ENCODE results near the gene CHRND.
"Not testable (repeated sequence)": the region's sequence is repeated elsewhere in the genome, so short reads cannot be mapped to it uniquely, and the experiment has no call there.

The CHRND gene

GRCh38 chr2:232528746-232529460, 2.9 kb downstream of the CHRND start:
- no peak for DNase-seq

GRCh38 chr2:232529806-232530547, 4.0 kb downstream of the CHRND start:
- DNase-seq = no peak

- no peak for DNase-seq
Observed at GRCh38 chr2:232530626-232531260, 4.8 kb downstream of the CHRND start.

GRCh38 chr2:232532419-232532818, 6.5 kb downstream of the CHRND start:
- DNase-seq = no peak

- not testable (repeated sequence) for DNase-seq
Observed at GRCh38 chr2:232532821-232533220, 6.9 kb downstream of the CHRND start.

- DNase-seq = no peak
Observed at GRCh38 chr2:232533944-232534710, 8.2 kb downstream of the CHRND start.

- no peak for DNase-seq
Observed at GRCh38 chr2:232534940-232535651, 9.1 kb downstream of the CHRND start.

GRCh38 chr2:232535761-232536530, 10.0 kb downstream of the CHRND start:
- no peak for DNase-seq

- no peak for DNase-seq
Observed at GRCh38 chr2:232537079-232537478, 11.1 kb downstream of the CHRND start.

- no peak for DNase-seq
Observed at GRCh38 chr2:232537499-232537898, 11.5 kb downstream of the CHRND start.

- DNase-seq = peak; percentile 17
Observed at GRCh38 chr2:232538671-232539070, 12.7 kb downstream of the CHRND start.

GRCh38 chr2:232539298-232540231, 13.6 kb downstream of the CHRND start, which contains the start of gene CHRNG:
TSS of gene CHRNG (plus strand) at chr2:232539692. CDS start at chr2:232539748, 56 bp downstream.
- no peak for DNase-seq

- DNase-seq = no peak
Observed at GRCh38 chr2:232540441-232541041, 14.6 kb downstream of the CHRND start.

- DNase-seq = no peak
Observed at GRCh38 chr2:232541195-232541960, 15.4 kb downstream of the CHRND start.

- no peak for DNase-seq
Observed at GRCh38 chr2:232541961-232542714, 16.2 kb downstream of the CHRND start.

GRCh38 chr2:232542715-232543467, 16.9 kb downstream of the CHRND start:
- DNase-seq = no peak

- DNase-seq = no peak
Observed at GRCh38 chr2:232543491-232543890, 17.5 kb downstream of the CHRND start.

Measured in CD4-positive, alpha-beta T cell treated with Interferon gamma for 1 hour (primary cell).